ENCODE data around the gene PRKCE. TPM values are rescaled to one million over a fixed set of nuclear protein-coding genes. Genes with fewer than 3 reads are reported as not detected.

Gene PRKCE
- total and polyA plus RNA-seq, 2 experiments from 2014 or later = 0.94 to 1.2 TPM

GRCh38 chr2:45826460-45826859, 175.0 kb downstream of the PRKCE start:
- H3K4me2 ChIP-seq = no peak overlapping the region
- peaks cover 4% of the 10 kb centered on the region; the same call in 1 of the 2 replicates for H3K9me2 ChIP-seq (ENCODE audit: insufficient read depth)
- Mint-ChIP-seq H3K4me3 (no peak overlapping the region), H3K27me3 (ENCODE audit: insufficient read depth, low read depth, poor library complexity) (peaks cover 4% of the 10 kb centered on the region), H3K9me3 (peaks cover 19% of the 10 kb centered on the region), H3K27ac (no peak overlapping the region), H3K36me3 (ENCODE audit: low read depth) (no peaks in the 10 kb centered on the region; the same call in 2 of the 3 replicates), H3K4me1 (peaks cover 11% of the 10 kb centered on the region)
- no peaks in the 10 kb centered on the region for H3K4me1 ChIP-seq (ENCODE audit: insufficient read depth)
- H3F3A ChIP-seq (replicated peaks; ENCODE audit: low read depth) = no peaks in the 10 kb centered on the region
- H3K27ac ChIP-seq (ENCODE audit: low read depth) = no peak overlapping the region
- DNase-seq (ENCODE audit: low spot score) (no peak), ATAC-seq (no peak)
- H3K36me3 ChIP-seq (ENCODE audit: insufficient read depth) = no peaks in the 10 kb centered on the region
- no peak overlapping the region for H2AFZ ChIP-seq
- H3K79me2 ChIP-seq (replicated peaks; ENCODE audit: insufficient read depth) = no peaks in the 10 kb centered on the region
- TF ChIP-seq ZNF462 (CRISPR knock-in tag; IDR thresholded peaks at IDR 0.05) (no peak), ZNF114 (CRISPR knock-in tag; IDR thresholded peaks at IDR 0.05) (no peak), JUNB (IDR thresholded peaks at IDR 0.05; ENCODE audit: unreplicated experiment) (no peak), ZNF331 (CRISPR knock-in tag; IDR thresholded peaks at IDR 0.05; ENCODE audit: low read depth) (no peak), STAT1 (IDR thresholded peaks at IDR 0.05; ENCODE audit: unreplicated experiment) (no peak), ETS1 (IDR thresholded peaks at IDR 0.05) (no peak), CREB1 (CRISPR knock-in tag; IDR thresholded peaks at IDR 0.05; ENCODE audit: low read depth) (no peak), CTCF (conservative IDR thresholded peaks at IDR 0.05; ENCODE audit: low read depth in 2 of 2) (no peak), NANOG (IDR thresholded peaks at IDR 0.05; ENCODE audit: borderline replicate concordance) (no peak), EZH2 (IDR thresholded peaks at IDR 0.05; ENCODE audit: low read depth, unreplicated experiment) (no peak), EZH2phosphoT487 (IDR thresholded peaks at IDR 0.05; ENCODE audit: unreplicated experiment) (no peak), POLR2AphosphoS5 (IDR thresholded peaks at IDR 0.05; ENCODE audit: low read depth) (no peak), REST (IDR thresholded peaks at IDR 0.05; ENCODE audit: unreplicated experiment) (no peak)
- no peak overlapping the region for H3K4me3 ChIP-seq
- no peaks in the 10 kb centered on the region for H4K20me1 ChIP-seq (replicated peaks; ENCODE audit: insufficient read depth)
- no peaks in the 10 kb centered on the region for H3K27me3 ChIP-seq (ENCODE audit: insufficient read depth)
